SK-N-SH (cell line): ENCODE measurements around the gene PDLIM5. TPM values are rescaled to one million over a fixed set of nuclear protein-coding genes. Genes with fewer than 3 reads are reported as not detected.

Source experiments
- CTCF ChIA-PET: fragments of 300-600, 350-600 bp; formaldehyde crosslinking; extraction: SDS; loops from one replicate; lab custom pipeline; 2021; lab: Yijun Ruan, JAX
- POLR2A ChIA-PET: fragments of 350-600 bp; sonication (Branson Sonifier 250); formaldehyde crosslinking; extraction: SDS; loops from one replicate; lab custom pipeline; 2020; ENCODE audit warnings: antibody characterized with exemption, inconsistent platforms; lab: Yijun Ruan, JAX
- DNase-seq: peaks from one replicate; pipeline ENCODE4 v3.0.0; 2012
- H2AFZ ChIP-seq: fragments of 200-600 bp; sonication (generic); 2 replicates; pipeline ENCODE4 v1.8.1; 2016; ENCODE audit warnings: antibody characterized with exemption, mild to moderate bottlenecking, low read depth
- H3F3A ChIP-seq: fragments of 200-600 bp; sonication (generic); replicated peaks from 2 replicates; pipeline ENCODE3; 2016; ENCODE audit warnings: antibody characterized with exemption, mild to moderate bottlenecking; ENCODE audit not compliant: insufficient read depth
- H3K27ac ChIP-seq, 2 experiments: fragments of 200-500 bp in 1 of 2; fragments of 200-600 bp in 1 of 2; sonication (Bioruptor generic) in 1 of 2; sonication (generic), shearing (Covaris generic) in 1 of 2; 2 replicates each; pipeline versions ENCODE4 v1.5.1 to v1.6.1; 2014 to 2016; ENCODE audit warnings: low read depth in 2 of 2, inconsistent platforms in 1 of 2, low read length in 1 of 2, mild to moderate bottlenecking in 1 of 2, mixed read lengths in 1 of 2
- H3K27me3 ChIP-seq: fragments of 200-600 bp; sonication (generic), shearing (Covaris generic); 2 replicates; pipeline ENCODE4 v1.6.1; 2016; ENCODE audit warnings: mixed run types; ENCODE audit not compliant: insufficient read depth
- H3K36me3 ChIP-seq, 2 experiments: fragments of 200-500 bp in 1 of 2; fragments of 200-600 bp in 1 of 2; sonication (Bioruptor generic) in 1 of 2; sonication (generic) in 1 of 2; replicated peaks in 1 of 2; 2 replicates each; pipeline versions ENCODE3 to v1.5.1; 2014 to 2016; ENCODE audit warnings: low read length in 1 of 2, mild to moderate bottlenecking in 1 of 2; ENCODE audit not compliant: insufficient read depth in 2 of 2, control insufficient read depth in 1 of 2
- H3K4me1 ChIP-seq, 2 experiments: fragments of 200-500 bp in 1 of 2; fragments of 200-600 bp in 1 of 2; sonication (Bioruptor generic) in 1 of 2; sonication (generic), shearing (Covaris generic) in 1 of 2; 2 replicates each; pipeline versions ENCODE4 v1.5.1 to v1.6.1; 2014 to 2016; ENCODE audit warnings: low read depth in 1 of 2, low read length in 1 of 2, mixed run types in 1 of 2; ENCODE audit not compliant: insufficient read depth in 2 of 2, control insufficient read depth in 1 of 2
- H3K4me2 ChIP-seq: fragments of 200-600 bp; sonication (generic), shearing (Covaris generic); 2 replicates; pipeline ENCODE4 v1.6.1; 2017; ENCODE audit warnings: mixed run types
- H3K4me3 ChIP-seq, 2 experiments: fragments of 200-500 bp in 1 of 2; fragments of 200-600 bp in 1 of 2; sonication (Bioruptor generic) in 1 of 2; sonication (generic), shearing (Covaris generic) in 1 of 2; 2 replicates each; pipeline versions ENCODE4 v1.5.1 to v1.8.1; 2014 to 2016; ENCODE audit warnings: low read depth in 2 of 2, inconsistent platforms in 1 of 2, low read length in 1 of 2, mild to moderate bottlenecking in 1 of 2, mixed read lengths in 1 of 2, moderate library complexity in 1 of 2
- H3K79me2 ChIP-seq: fragments of 200-600 bp; sonication (generic); 2 replicates; pipeline ENCODE4 v1.8.1; 2017; ENCODE audit warnings: mild to moderate bottlenecking; ENCODE audit not compliant: insufficient read depth
- H3K9ac ChIP-seq: fragments of 200-600 bp; sonication (generic); 2 replicates; pipeline ENCODE4 v1.6.1; 2017; ENCODE audit warnings: mixed run types
- H3K9me2 ChIP-seq: fragments of 200-600 bp; sonication (generic); 2 replicates; pipeline ENCODE4 v1.6.1; 2017; ENCODE audit warnings: mixed run types
- H3K9me3 ChIP-seq: fragments of 200-600 bp; sonication (generic); 2 replicates; pipeline ENCODE4 v1.6.1; 2017; ENCODE audit warnings: mixed run types, mild to moderate bottlenecking, moderate library complexity
- H4K20me1 ChIP-seq: fragments of 200-600 bp; sonication (generic); 2 replicates; pipeline ENCODE4 v1.6.1; 2017; ENCODE audit warnings: mild to moderate bottlenecking, mixed run types; ENCODE audit not compliant: insufficient read depth
- ELF1 ChIP-seq: IDR thresholded peaks from 2 replicates; pipeline ENCODE4 v1.4.0; 2012
- EP300 ChIP-seq, 2 experiments: IDR thresholded peaks; 2 replicates each; pipeline versions ENCODE4 v1.4.0 to v1.6.1; 2012; ENCODE audit warnings: borderline replicate concordance in 1 of 2, low read depth in 1 of 2, low read length in 1 of 2
- EZH2phosphoT487 ChIP-seq: fragments of 200-600 bp; sonication (generic); IDR thresholded peaks from 2 replicates; pipeline ENCODE4 v1.6.1; 2017; ENCODE audit warnings: low read depth, mixed run types, mild to moderate bottlenecking, antibody characterized with exemption, moderate library complexity, borderline replicate concordance
- IRF3 ChIP-seq: fragments of 150-350 bp; IDR thresholded peaks from 2 replicates; pipeline ENCODE4 v1.6.1; 2016; ENCODE audit warnings: mild to moderate bottlenecking, low read depth, low read length
- MAX ChIP-seq: IDR thresholded peaks from 2 replicates; pipeline ENCODE4 v1.4.0; 2012; ENCODE audit warnings: low read depth
- MEF2A ChIP-seq: IDR thresholded peaks from 2 replicates; pipeline ENCODE4 v1.4.0; 2012; ENCODE audit warnings: low read depth, borderline replicate concordance
- MXI1 ChIP-seq: IDR thresholded peaks from 2 replicates; pipeline ENCODE4 v1.6.1; 2012; ENCODE audit warnings: mild to moderate bottlenecking, low read depth, low read length, improper control_type of control experiment
- POLR2AphosphoS5 ChIP-seq: IDR thresholded peaks from 2 replicates; pipeline ENCODE4 v1.6.1; 2012; ENCODE audit warnings: low read depth, low read length
- RAD21 ChIP-seq: IDR thresholded peaks from 2 replicates; pipeline ENCODE4 v1.6.1; 2012; ENCODE audit warnings: mild to moderate bottlenecking, low read length
- REST ChIP-seq: IDR thresholded peaks from 2 replicates; pipeline ENCODE4 v1.6.1; 2012; ENCODE audit warnings: mild to moderate bottlenecking, low read depth, low read length, moderate library complexity
- RFX5 ChIP-seq: IDR thresholded peaks from 2 replicates; pipeline ENCODE4 v1.6.1; 2012; ENCODE audit warnings: mild to moderate bottlenecking, improper control_type of control experiment, low read length
- RXRA ChIP-seq: IDR thresholded peaks from 2 replicates; pipeline ENCODE4 v1.4.0; 2012; ENCODE audit warnings: low read depth, mild to moderate bottlenecking, borderline replicate concordance
- SIN3A ChIP-seq: IDR thresholded peaks from 2 replicates; pipeline ENCODE4 v1.6.1; 2012; ENCODE audit warnings: low read depth, mild to moderate bottlenecking, low read length, moderate library complexity, borderline replicate concordance
- SMC3 ChIP-seq: IDR thresholded peaks from 2 replicates; pipeline ENCODE4 v1.6.1; 2012; ENCODE audit warnings: low read depth, low read length, improper control_type of control experiment
- TEAD4 ChIP-seq: IDR thresholded peaks from 2 replicates; pipeline ENCODE4 v1.4.0; 2012; ENCODE audit warnings: mild to moderate bottlenecking, borderline replicate concordance; ENCODE audit not compliant: insufficient read depth
- USF2 ChIP-seq: fragments of 150-350 bp; IDR thresholded peaks from 2 replicates; pipeline ENCODE4 v1.6.1; 2017; ENCODE audit warnings: antibody characterized with exemption, low read length, low read depth, borderline replicate concordance
- YY1 ChIP-seq: IDR thresholded peaks from 2 replicates; pipeline ENCODE4 v1.4.0; 2012; ENCODE audit warnings: low read depth, mild to moderate bottlenecking
- WGBS: methylation state at CpG from one replicate; pipeline ENCODE4 v1.1.6; 2017; ENCODE audit warnings: low lambda C conversion rate; 5-methylcytosine and 5-hydroxymethylcytosine counted together
- polyA plus RNA-seq, 3 experiments: library from polyadenylated mRNA; depleted of rRNA; stranded (reverse); fragments of >200 nt; gene quantifications; 2 replicates each; pipeline ENCODE4 v1.2.3, GENCODE V29; 2012

Gene PDLIM5
- polyA plus RNA-seq, 1 of the 3 experiments (the other 2 are of a cell fraction) = 36.7 TPM

GRCh38 chr4:94500685-94501084 is 48.9 kb downstream of the PDLIM5 start:
- H3K36me3 ChIP-seq = peaks cover 0 to 21% of the 10 kb centered on the region in 2 experiments
- peaks cover 90% of the 10 kb centered on the region for H3K79me2 ChIP-seq
- TF ChIP-seq YY1 = no peak
- TF ChIP-seq EP300 (IDR thresholded peaks at IDR 0.05; ENCODE audit: borderline replicate concordance in 1 of 2, low read depth in 1 of 2, low read length in 1 of 2) = no peak
- TF ChIP-seq RFX5 = no peak
- no peak overlapping the region for H3K4me3 ChIP-seq
- H4K20me1 ChIP-seq = peaks cover 3% of the 10 kb centered on the region; the same call in 1 of the 2 replicates
- H3K4me2 ChIP-seq = no peak overlapping the region
- no peaks in the 10 kb centered on the region for H3K4me1 ChIP-seq
- peaks cover 5% of the 10 kb centered on the region; the same call in 1 of the 2 replicates for H3K9me3 ChIP-seq
- peaks cover 15% of the 10 kb centered on the region for H3F3A ChIP-seq
- WGBS = 90% methylated on average over 3 of the region's 3 CpGs
- DNase-seq = no peak
- CTCF ChIA-PET = no interaction called here
- no peak overlapping the region for H2AFZ ChIP-seq
- no peak overlapping the region for H3K9ac ChIP-seq
- no peaks in the 10 kb centered on the region for H3K9me2 ChIP-seq
- H3K27ac ChIP-seq = no peak overlapping the region
- H3K27me3 ChIP-seq = no peaks in the 10 kb centered on the region
- POLR2A ChIA-PET = no interaction called here

- peaks cover 2 to 7% of the 10 kb centered on the region in 2 experiments; a peak in 2 of 4 replicates for H3K4me1 ChIP-seq
These were observed 52.8 kb downstream of the PDLIM5 start for GRCh38 chr4:94504545-94504944.

More at GRCh38 chr4:94504545-94504944, 52.8 kb downstream of the PDLIM5 start:
- TF ChIP-seq REST = no peak
- no peak for TF ChIP-seq USF2
- TF ChIP-seq TEAD4 = no peak
- no peak for TF ChIP-seq EP300 (IDR thresholded peaks at IDR 0.05; ENCODE audit: borderline replicate concordance in 1 of 2, low read depth in 1 of 2, low read length in 1 of 2)
- no peak for TF ChIP-seq MXI1
- TF ChIP-seq EZH2phosphoT487 = no peak
- no peak for TF ChIP-seq SMC3
- no peak for TF ChIP-seq MEF2A
- TF ChIP-seq RAD21 = no peak
- TF ChIP-seq IRF3 = no peak
- TF ChIP-seq RFX5 = no peak
- TF ChIP-seq ELF1 = no peak
- TF ChIP-seq SIN3A = no peak
- no peak for TF ChIP-seq MAX
- TF ChIP-seq RXRA = no peak
- no peak for TF ChIP-seq POLR2AphosphoS5
- TF ChIP-seq, all 33 proteins: peak for 0
- Histone ChIP-seq H3K9me3 (no peaks in the 10 kb centered on the region), H2AFZ (no peak overlapping the region), H4K20me1 (0 out of 2 replicates have a peak, but pooled peaks cover 3% of the 10 kb centered on the region), H3K27me3 (no peaks in the 10 kb centered on the region), H3K9ac (no peak overlapping the region), H3K27ac (no peak overlapping the region), H3K4me3 (no peak overlapping the region), H3K9me2 (no peaks in the 10 kb centered on the region), H3K79me2 (peaks cover 88% of the 10 kb centered on the region), H3K36me3 (peaks cover 0 to 15% of the 10 kb centered on the region in 2 experiments), H3F3A (peaks cover 6% of the 10 kb centered on the region), H3K4me2 (no peak overlapping the region)
- ChIA-PET POLR2A (no interaction called here), CTCF (interaction anchor here (0.7 kb wide), 1 partner anchor 36 kb away, joined by 3 read pairs; no protein-coding TSS in a partner anchor)
- 98% methylated on average over 4 of the region's 4 CpGs for WGBS
- no peak for DNase-seq
